Adrenal gland (tissue), 5 donors: ENCODE results near the gene AGRN.

ENCODE experiments used
- POLR2A ChIP-seq, 2 donors: fragments of 450-650 bp; IDR thresholded peaks; one replicate each; pipeline ENCODE4 v1.6.1; 2017; ENCODE audit warnings: antibody characterized with exemption in 2 of 2, mild to moderate bottlenecking in 2 of 2, moderate library complexity in 1 of 2
- TF ChIP-seq, protein P1 (sequence below), 6 experiments: fragments of 450-650 bp in 4 of 6; fragments of 200-600 bp in 2 of 6; sonication (generic) in 1 of 6; IDR thresholded peaks; 1 replicate in 5 of 6; 2 replicates in 1 of 6; pipeline versions ENCODE4 v1.5.1 to v1.8.0; 2016 to 2021; ENCODE audit warnings: antibody characterized with exemption in 6 of 6, mild to moderate bottlenecking in 2 of 6, moderate library complexity in 1 of 6
- donor health status: DM: no; HTN: no; CAD: no.

DNA sequence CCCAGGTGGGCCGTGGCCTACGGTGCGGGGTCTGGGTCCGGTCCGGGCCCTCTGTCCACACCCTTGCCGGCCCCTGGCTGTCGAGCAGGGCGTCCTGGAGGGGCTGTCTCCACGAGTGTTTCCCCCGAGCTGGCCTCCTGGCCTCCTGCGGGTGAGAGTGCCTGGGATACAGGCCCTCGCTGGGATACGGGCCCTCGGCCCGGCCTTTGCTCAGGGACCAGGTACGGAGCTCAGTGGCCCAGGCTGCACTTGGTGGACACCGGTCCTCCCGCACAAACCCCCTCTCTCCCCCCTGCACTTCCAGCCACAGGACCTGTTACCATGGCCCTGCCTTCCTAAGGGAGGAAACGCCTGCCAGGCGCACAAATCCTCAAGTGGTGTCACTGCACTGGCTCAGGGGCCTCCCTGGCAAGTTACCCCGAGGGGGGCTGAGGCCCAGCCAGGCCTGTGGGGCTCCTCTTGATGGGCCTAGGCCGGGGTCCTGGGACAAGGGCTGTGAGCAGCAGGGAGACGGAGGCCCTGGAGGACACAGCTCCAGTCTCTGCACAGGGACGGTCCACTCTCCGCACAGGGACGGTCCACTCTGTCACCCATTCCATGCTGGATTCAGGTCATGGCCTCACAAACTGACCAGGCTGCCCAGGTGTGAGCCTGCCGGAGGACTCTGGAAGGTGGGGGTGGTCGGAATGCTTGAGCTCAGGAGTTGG is 72.4 kb downstream of the AGRN start:
- no peak for TF ChIP-seq POLR2A (IDR thresholded peaks at IDR 0.05)
- TF ChIP-seq, protein P1, sequence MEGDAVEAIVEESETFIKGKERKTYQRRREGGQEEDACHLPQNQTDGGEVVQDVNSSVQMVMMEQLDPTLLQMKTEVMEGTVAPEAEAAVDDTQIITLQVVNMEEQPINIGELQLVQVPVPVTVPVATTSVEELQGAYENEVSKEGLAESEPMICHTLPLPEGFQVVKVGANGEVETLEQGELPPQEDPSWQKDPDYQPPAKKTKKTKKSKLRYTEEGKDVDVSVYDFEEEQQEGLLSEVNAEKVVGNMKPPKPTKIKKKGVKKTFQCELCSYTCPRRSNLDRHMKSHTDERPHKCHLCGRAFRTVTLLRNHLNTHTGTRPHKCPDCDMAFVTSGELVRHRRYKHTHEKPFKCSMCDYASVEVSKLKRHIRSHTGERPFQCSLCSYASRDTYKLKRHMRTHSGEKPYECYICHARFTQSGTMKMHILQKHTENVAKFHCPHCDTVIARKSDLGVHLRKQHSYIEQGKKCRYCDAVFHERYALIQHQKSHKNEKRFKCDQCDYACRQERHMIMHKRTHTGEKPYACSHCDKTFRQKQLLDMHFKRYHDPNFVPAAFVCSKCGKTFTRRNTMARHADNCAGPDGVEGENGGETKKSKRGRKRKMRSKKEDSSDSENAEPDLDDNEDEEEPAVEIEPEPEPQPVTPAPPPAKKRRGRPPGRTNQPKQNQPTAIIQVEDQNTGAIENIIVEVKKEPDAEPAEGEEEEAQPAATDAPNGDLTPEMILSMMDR (IDR thresholded peaks at IDR 0.05), result no peak
